ENCODE results near the gene KSR1. TPM values are rescaled to one million over a fixed set of nuclear protein-coding genes. Genes with fewer than 3 reads are reported as not detected.
"Not testable (repeated sequence)": the region's sequence is repeated elsewhere in the genome, so short reads cannot be mapped to it uniquely, and the experiment has no call there.

KSR1 gene
- total RNA-seq, 2 experiments from 2014 or later: 44.4 to 47.6 TPM

- H3K27me3 Mint-ChIP-seq; H3K9me3 Mint-ChIP-seq; POLR2A ChIA-PET; DNase-seq; H3K36me3 Mint-ChIP-seq (ENCODE audit: low read depth); H3K27ac Mint-ChIP-seq; H3K4me1 Mint-ChIP-seq; H3K4me3 Mint-ChIP-seq: not testable (repeated sequence)
- CTCF ChIA-PET: interaction anchor here (1.3 kb wide), 1 partner anchor 55 kb away, joined by 3 read pairs; no protein-coding TSS in a partner anchor
Measured at GRCh38 chr17:27656620-27657019, 200.4 kb downstream of the KSR1 start.

GRCh38 chr17:27657620-27658019 lies 201.4 kb downstream of the KSR1 start:
- no peak overlapping the region for H3K27ac Mint-ChIP-seq
- H3K4me1 Mint-ChIP-seq: peaks cover 5% of the 10 kb centered on the region
- no peaks in the 10 kb centered on the region for H3K27me3 Mint-ChIP-seq
- POLR2A ChIA-PET: no interaction called here
- H3K9me3 Mint-ChIP-seq: no peaks in the 10 kb centered on the region
- peak; percentile 36 for DNase-seq
- H3K36me3 Mint-ChIP-seq (ENCODE audit: low read depth): no peaks in the 10 kb centered on the region
- CTCF ChIA-PET: interaction anchor here (1.0 kb wide), 1 partner anchor 12 kb away, joined by 5 read pairs; no protein-coding TSS in a partner anchor
- no peak overlapping the region for H3K4me3 Mint-ChIP-seq

GRCh38 chr17:27659683-27660082 lies 203.4 kb downstream of the KSR1 start:
- ChIA-PET CTCF (interaction anchor here (0.7 to 1.3 kb wide), 2 partner anchors 91 to 96 kb away, joined by 3 to 5 read pairs; no protein-coding TSS in a partner anchor), POLR2A (no interaction called here)
- Mint-ChIP-seq H3K4me1 (peaks cover 2% of the 10 kb centered on the region), H3K9me3 (no peaks in the 10 kb centered on the region), H3K36me3 (ENCODE audit: low read depth) (no peaks in the 10 kb centered on the region), H3K27ac (no peak overlapping the region), H3K27me3 (no peaks in the 10 kb centered on the region), H3K4me3 (no peak overlapping the region)
- DNase-seq: no peak

GRCh38 chr17:27660436-27660835 lies 204.2 kb downstream of the KSR1 start:
- no peaks in the 10 kb centered on the region for H3K9me3 Mint-ChIP-seq
- ChIA-PET POLR2A (no interaction called here), CTCF (interaction anchor here (0.7 to 1.3 kb wide), 3 partner anchors 59 to 96 kb away, joined by 3 to 5 read pairs (median 3); no protein-coding TSS in a partner anchor)
- no peak for DNase-seq
- H3K27me3 Mint-ChIP-seq: no peaks in the 10 kb centered on the region
- H3K36me3 Mint-ChIP-seq (ENCODE audit: low read depth): no peaks in the 10 kb centered on the region
- no peak overlapping the region for H3K27ac Mint-ChIP-seq
- H3K4me3 Mint-ChIP-seq: no peak overlapping the region
- no peaks in the 10 kb centered on the region for H3K4me1 Mint-ChIP-seq

GRCh38 chr17:27663936-27664605 lies 207.8 kb downstream of the KSR1 start:
- no peak overlapping the region for H3K4me3 Mint-ChIP-seq
- no peaks in the 10 kb centered on the region for H3K4me1 Mint-ChIP-seq
- no peak for DNase-seq
- no peaks in the 10 kb centered on the region for H3K27me3 Mint-ChIP-seq
- ChIA-PET POLR2A (no interaction called here), CTCF (interaction anchor here (2.2 kb wide), 1 partner anchor 9 kb away, joined by 12 read pairs; no protein-coding TSS in a partner anchor)
- no peaks in the 10 kb centered on the region for H3K9me3 Mint-ChIP-seq
- H3K27ac Mint-ChIP-seq: no peak overlapping the region
- no peaks in the 10 kb centered on the region for H3K36me3 Mint-ChIP-seq (ENCODE audit: low read depth)

- Mint-ChIP-seq H3K9me3 (no peaks in the 10 kb centered on the region), H3K4me3 (no peak overlapping the region), H3K4me1 (no peaks in the 10 kb centered on the region), H3K27me3 (no peaks in the 10 kb centered on the region), H3K27ac (no peak overlapping the region), H3K36me3 (ENCODE audit: low read depth) (no peaks in the 10 kb centered on the region)
- ChIA-PET CTCF (interaction anchor here (2.2 kb wide), 1 partner anchor 10 kb away, joined by 12 read pairs; no protein-coding TSS in a partner anchor), POLR2A (no interaction called here)
- DNase-seq: no peak
Measured at GRCh38 chr17:27664606-27664965, 208.3 kb downstream of the KSR1 start.

DNA sequence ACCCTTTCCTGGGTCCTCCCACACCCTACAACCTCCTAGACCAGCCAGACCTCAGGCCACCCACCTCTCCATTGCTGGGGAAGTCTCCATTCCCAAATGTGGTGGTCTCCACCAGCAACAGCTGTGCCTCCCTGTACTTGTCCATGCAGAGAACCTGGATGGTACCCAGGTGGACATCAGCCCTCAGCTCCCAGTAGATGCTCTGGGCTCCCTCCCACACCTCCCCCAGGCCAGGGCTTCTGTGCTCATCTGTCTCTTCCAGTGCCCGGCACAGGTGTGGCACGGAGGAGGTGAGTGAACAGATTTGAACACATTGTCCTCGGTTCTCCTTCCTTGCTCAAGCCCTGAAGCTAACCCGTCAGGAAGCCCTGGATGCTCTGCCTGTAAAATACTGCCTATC lies 209.3 kb downstream of the KSR1 start:
- Mint-ChIP-seq H3K27ac (no peak overlapping the region), H3K4me1 (no peaks in the 10 kb centered on the region), H3K9me3 (no peaks in the 10 kb centered on the region), H3K4me3 (no peak overlapping the region), H3K36me3 (ENCODE audit: low read depth) (no peaks in the 10 kb centered on the region), H3K27me3 (no peaks in the 10 kb centered on the region)
- CTCF ChIA-PET: interaction anchor here (1.3 kb wide), 1 partner anchor 11 kb away, joined by 3 read pairs; no protein-coding TSS in a partner anchor
- POLR2A ChIA-PET: no interaction called here
- no peak for DNase-seq

DNA sequence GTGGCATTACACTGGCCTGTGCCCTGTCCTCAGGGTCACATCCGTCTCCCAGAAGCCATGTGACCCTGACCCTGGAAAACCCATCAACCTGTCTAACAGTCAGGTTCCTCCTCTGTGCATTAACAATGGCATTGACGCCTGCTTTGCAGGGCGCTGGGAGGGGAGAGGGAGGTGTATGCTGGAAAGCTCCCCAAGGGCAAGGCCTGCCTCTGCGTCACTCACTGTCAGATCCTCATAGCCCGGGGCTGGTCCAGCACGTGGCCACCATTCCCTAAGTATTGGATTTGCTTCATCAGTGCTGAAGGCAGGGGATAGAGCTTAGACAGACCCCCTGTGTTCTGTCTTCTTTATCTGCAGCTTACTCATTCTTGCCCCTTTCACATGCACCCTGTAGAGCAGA lies 210.0 kb downstream of the KSR1 start:
- DNase-seq; H3K36me3 Mint-ChIP-seq (ENCODE audit: low read depth); H3K4me3 Mint-ChIP-seq; H3K4me1 Mint-ChIP-seq; H3K9me3 Mint-ChIP-seq; H3K27ac Mint-ChIP-seq; H3K27me3 Mint-ChIP-seq; POLR2A ChIA-PET: not testable (repeated sequence)
- CTCF ChIA-PET: interaction anchor here (1.3 kb wide), 1 partner anchor 12 kb away, joined by 3 read pairs; no protein-coding TSS in a partner anchor

GRCh38 chr17:27666831-27667560 lies 210.7 kb downstream of the KSR1 start:
- no peaks in the 10 kb centered on the region for H3K27me3 Mint-ChIP-seq
- no peaks in the 10 kb centered on the region for H3K4me1 Mint-ChIP-seq
- ChIA-PET CTCF (no interaction called here), POLR2A (no interaction called here)
- no peaks in the 10 kb centered on the region for H3K36me3 Mint-ChIP-seq (ENCODE audit: low read depth)
- H3K27ac Mint-ChIP-seq: no peak overlapping the region
- no peak overlapping the region for H3K4me3 Mint-ChIP-seq
- no peaks in the 10 kb centered on the region for H3K9me3 Mint-ChIP-seq
- DNase-seq: no peak

GRCh38 chr17:27667656-27668487 lies 211.6 kb downstream of the KSR1 start:
- POLR2A ChIA-PET: no interaction called here
- CTCF ChIA-PET: no interaction called here
- Mint-ChIP-seq H3K27ac (no peak overlapping the region), H3K36me3 (ENCODE audit: low read depth) (no peaks in the 10 kb centered on the region), H3K9me3 (no peaks in the 10 kb centered on the region), H3K4me3 (no peak overlapping the region), H3K27me3 (no peaks in the 10 kb centered on the region), H3K4me1 (no peaks in the 10 kb centered on the region)
- no peak for DNase-seq

- CTCF ChIA-PET: no interaction called here
- no peaks in the 10 kb centered on the region for H3K4me1 Mint-ChIP-seq
- no peaks in the 10 kb centered on the region for H3K27me3 Mint-ChIP-seq
- no peak overlapping the region for H3K27ac Mint-ChIP-seq
- no peaks in the 10 kb centered on the region for H3K36me3 Mint-ChIP-seq (ENCODE audit: low read depth)
- POLR2A ChIA-PET: no interaction called here
- no peaks in the 10 kb centered on the region for H3K9me3 Mint-ChIP-seq
- no peak for DNase-seq
- no peak overlapping the region for H3K4me3 Mint-ChIP-seq
Measured at GRCh38 chr17:27668488-27668823, 212.2 kb downstream of the KSR1 start.

DNA sequence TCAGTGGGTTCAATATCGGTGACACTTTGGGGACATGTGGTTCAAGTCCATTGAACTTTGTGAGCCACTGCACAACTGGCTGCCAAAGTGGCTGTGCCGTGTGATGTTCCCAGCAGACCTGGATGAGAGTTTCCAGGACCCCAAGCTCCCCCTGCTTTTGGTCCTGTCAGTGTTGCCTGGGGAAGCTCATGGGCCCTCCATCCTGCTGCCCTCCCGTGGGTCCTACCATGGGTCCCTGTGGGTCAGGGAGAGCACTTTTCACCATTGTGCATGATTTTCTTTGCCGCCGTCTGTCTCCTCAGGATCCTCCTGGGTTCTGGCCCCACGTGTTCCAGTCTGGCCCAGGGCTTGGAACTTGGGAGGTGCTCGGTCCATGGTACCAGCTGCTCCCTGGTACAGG lies 212.9 kb downstream of the KSR1 start:
- H3K9me3 Mint-ChIP-seq: no peaks in the 10 kb centered on the region
- POLR2A ChIA-PET: no interaction called here
- CTCF ChIA-PET: interaction anchor here (0.6 kb wide), 1 partner anchor 214 kb away, joined by 3 read pairs; no protein-coding TSS in a partner anchor

GRCh38 chr17:27669850-27670249 lies 213.6 kb downstream of the KSR1 start:
- no peak overlapping the region for H3K4me3 Mint-ChIP-seq
- H3K4me1 Mint-ChIP-seq: no peaks in the 10 kb centered on the region
- no peak overlapping the region for H3K27ac Mint-ChIP-seq
- H3K9me3 Mint-ChIP-seq: no peaks in the 10 kb centered on the region
- ChIA-PET POLR2A (no interaction called here), CTCF (no interaction called here)
- DNase-seq: no peak
- no peaks in the 10 kb centered on the region for H3K36me3 Mint-ChIP-seq (ENCODE audit: low read depth)
- H3K27me3 Mint-ChIP-seq: no peaks in the 10 kb centered on the region

More for the DNA sequence above, 212.9 kb downstream of the KSR1 start:
- no peaks in the 10 kb centered on the region for H3K27me3 Mint-ChIP-seq
- no peaks in the 10 kb centered on the region for H3K4me1 Mint-ChIP-seq
- H3K4me3 Mint-ChIP-seq: no peak overlapping the region
- H3K36me3 Mint-ChIP-seq (ENCODE audit: low read depth): no peaks in the 10 kb centered on the region
- DNase-seq: no peak
- no peak overlapping the region for H3K27ac Mint-ChIP-seq

Measured in activated CD4-positive, alpha-beta memory T cell treated with anti-CD3 and anti-CD28 coated beads, Interleukin-2, amount 10 ng/mL, durations not matched to agents 7 days and 5 days (primary cell).